GM12801 (cell line): ENCODE measurements around the gene PDCD1.

ENCODE experiments used
- TF ChIP-seq, protein P1 (sequence below): IDR thresholded peaks from one replicate; pipeline ENCODE4 v1.5.1; 2011; ENCODE audit warnings: control low read depth; ENCODE audit not compliant: insufficient read length; ENCODE audit errors: extremely low read depth

Gene PDCD1

DNA sequence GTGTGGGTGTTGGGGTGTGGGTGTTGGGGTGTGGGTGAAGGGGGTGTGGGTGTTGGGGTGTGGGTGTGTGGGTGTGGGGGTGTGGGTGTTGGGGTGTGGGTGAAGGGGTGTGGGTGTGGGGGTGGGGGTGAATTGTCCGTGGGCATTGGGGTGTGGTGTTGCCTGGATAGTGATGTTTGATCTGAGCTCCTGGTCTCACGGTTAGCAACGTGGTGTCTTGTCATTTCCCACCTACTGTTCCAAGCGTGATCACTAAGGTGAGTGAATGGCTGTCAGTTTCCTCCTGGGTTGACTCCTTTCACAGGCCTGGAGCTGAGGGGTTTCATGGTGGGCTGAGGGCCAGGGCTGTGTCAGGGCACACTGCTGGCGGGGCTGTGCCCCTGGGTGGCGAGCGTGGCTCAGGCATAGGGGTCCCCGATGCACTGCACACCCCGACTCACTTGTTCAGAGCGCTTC, 38.1 kb upstream of the PDCD1 start:
- TF ChIP-seq, protein P1, sequence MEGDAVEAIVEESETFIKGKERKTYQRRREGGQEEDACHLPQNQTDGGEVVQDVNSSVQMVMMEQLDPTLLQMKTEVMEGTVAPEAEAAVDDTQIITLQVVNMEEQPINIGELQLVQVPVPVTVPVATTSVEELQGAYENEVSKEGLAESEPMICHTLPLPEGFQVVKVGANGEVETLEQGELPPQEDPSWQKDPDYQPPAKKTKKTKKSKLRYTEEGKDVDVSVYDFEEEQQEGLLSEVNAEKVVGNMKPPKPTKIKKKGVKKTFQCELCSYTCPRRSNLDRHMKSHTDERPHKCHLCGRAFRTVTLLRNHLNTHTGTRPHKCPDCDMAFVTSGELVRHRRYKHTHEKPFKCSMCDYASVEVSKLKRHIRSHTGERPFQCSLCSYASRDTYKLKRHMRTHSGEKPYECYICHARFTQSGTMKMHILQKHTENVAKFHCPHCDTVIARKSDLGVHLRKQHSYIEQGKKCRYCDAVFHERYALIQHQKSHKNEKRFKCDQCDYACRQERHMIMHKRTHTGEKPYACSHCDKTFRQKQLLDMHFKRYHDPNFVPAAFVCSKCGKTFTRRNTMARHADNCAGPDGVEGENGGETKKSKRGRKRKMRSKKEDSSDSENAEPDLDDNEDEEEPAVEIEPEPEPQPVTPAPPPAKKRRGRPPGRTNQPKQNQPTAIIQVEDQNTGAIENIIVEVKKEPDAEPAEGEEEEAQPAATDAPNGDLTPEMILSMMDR, result no peak

DNA sequence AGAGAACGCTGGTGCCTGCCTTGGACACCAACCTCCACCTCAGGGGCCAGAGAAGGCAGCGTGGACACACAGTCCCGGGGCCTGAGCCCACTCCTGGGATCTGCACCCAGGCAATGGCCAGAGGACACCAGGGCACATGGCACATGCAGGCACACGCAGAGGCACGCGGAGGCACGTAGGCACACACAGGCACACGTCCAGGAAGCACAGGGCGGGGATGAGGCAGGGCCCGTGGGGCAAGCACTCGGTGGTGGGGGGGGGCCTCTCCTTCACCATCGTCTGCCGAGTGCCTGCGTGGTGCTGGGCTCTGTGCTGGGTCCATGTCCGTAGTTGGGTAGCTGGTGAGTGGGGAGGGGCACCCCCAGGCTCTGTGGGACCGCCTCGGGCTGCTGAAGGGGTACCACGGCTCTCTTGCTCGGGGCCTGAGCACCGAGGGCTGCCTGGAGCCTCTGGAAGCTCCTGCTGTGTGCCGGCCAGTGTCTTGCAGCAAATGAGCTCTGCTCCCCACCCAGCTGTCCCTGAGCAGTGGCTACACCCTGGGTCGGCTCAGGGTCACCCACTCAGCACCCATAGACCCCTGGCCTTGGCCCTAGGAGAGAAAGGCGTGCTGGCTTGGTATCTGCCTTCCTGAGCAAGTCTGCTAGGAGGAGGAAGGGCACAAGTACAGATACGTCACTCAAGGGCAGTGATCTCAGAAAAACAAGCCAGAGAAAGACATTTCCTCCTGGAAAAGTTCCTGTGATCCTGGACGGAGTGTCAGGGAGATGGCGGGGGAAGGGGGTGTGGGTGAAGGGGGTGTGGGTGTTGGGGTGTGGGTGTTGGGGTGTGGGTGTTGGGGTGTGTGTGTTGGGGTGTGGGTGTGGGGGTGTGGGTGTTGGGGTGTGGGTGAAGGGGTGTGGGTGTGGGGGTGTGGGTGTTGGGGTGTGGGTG, 37.3 kb upstream of the PDCD1 start:
- TF ChIP-seq, protein P1, result no peak

DNA sequence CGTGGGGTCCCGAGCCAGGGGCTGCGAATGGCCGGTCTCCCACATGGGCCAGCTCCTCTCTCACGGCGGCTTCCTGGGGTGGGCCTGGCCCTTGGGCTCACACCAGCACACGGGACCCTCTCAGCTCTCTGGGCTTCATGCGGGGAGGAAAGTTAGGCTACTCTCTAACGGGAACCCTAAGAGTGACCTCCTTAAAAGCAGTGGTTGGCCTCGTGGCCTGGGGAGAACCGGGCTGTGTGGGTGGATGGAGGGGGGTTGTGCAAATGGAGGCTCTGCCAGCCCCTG, 36.7 kb upstream of the PDCD1 start:
- TF ChIP-seq, protein P1, result no peak

DNA sequence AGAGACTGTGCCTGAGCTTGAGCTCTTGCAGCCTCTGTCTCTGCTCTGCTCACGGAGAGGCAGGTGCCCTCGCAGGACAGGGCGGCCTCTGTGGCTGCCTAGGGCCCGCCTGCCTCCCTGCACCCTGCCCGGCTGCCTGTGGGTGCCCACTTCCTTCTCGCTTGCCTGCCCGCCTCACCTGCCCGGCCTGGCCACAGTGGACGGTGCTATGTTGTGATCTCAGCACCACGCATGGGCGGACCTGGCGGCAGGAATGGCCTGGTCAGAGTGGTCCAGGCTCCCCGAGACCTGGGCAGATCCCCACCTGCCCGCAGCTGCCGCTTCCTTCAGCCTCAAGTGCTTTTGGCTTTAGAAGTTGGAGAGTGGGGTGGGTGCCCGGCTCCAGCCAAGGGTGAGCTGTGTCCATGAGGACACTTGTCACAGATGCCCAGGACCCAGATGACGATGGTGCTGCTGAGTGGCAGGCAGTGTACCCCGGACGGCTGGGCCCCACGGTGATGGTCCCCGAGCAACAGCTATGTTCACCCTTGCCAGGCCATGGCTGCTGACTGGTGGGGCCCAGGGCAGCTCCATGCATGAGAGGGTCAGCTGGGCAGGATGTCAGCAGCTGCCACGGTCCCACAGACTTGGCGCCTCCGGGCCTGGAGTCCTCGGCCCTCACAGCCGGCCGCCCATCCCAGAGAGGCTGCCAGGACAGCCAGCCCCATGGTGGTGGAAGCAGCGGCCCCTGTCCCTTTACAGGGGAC, 36.2 kb upstream of the PDCD1 start:
- TF ChIP-seq, protein P1, result no peak

DNA sequence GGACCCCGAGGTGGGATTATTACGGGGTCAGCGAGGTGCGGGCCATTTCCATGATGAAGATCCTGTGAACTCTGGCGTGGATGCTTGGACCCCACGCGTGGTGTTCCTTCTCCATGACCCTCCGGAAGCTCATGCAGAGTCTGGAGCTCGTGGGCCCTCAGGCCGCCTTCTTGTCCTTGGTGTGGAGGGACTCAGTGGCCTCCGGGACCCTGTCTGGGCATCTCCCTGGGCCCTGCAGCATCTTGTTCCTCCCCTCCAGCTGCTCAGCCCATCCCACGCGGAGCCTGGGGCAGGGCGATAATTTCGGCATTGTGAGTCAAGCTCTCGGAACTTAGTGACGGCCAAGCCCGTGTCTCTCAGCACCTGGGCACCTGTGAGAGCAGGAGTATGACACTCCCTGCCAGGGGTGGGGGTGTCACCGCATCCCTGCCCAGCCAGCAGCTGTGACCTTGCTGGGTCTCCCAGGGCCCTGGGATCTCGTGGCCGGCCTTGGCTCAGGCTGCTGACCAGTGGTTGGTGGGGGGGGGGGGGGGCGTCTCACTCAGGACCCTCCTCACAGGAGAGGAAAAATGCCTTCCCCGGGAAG, 35.5 kb upstream of the PDCD1 start:
- TF ChIP-seq, protein P1, result no peak

DNA sequence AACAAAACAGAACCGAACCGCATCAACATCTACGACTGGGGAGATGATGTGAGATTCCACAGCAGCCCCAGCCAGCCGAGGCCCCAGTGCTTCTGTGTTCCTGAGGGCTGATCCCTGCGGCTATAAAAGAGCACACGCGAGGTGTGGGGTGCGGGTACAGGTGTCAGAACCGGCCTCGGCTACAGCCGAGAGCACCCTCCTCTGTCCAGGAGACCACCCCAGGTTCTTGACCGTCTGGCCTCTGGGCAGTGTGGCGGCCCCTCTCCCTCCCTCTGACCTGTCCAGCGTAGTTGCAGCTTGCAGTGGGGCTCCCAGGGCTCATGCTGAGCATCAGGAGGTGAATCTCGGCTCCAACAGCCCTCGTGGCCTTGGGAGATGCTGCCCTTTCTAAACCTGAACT, 34.6 kb upstream of the PDCD1 start:
- TF ChIP-seq, protein P1, result no peak
